ENCODE measurements around the gene ING5. TPM values are rescaled to one million over a fixed set of nuclear protein-coding genes. Genes with fewer than 3 reads are reported as not detected.
"Not testable (repeated sequence)": the region's sequence is repeated elsewhere in the genome, so short reads cannot be mapped to it uniquely, and the experiment has no call there.

The ING5 gene
- total RNA-seq, 1 experiment from 2014 or later = 45.9 TPM

GRCh38 chr2:241742320-241742939 is 40.6 kb downstream of the ING5 start:
- Histone ChIP-seq H3K9me3 (ENCODE audit: control insufficient read depth in 1 of 2, insufficient read depth in 1 of 2, low read depth in 1 of 2, low read length in 2 of 2) (no peaks in the 10 kb centered on the region), H3K4me2 (ENCODE audit: low read length) (no peak overlapping the region), H3K4me3 (replicated peaks in 1 of 2; ENCODE audit: low read depth in 1 of 2, low read length in 2 of 2) (no peak overlapping the region), H3K27ac (ENCODE audit: low read depth, low read length) (no peak overlapping the region), H3K27me3 (ENCODE audit: insufficient read depth, low read length) (no peaks in the 10 kb centered on the region), H3K9ac (ENCODE audit: low read length) (no peak overlapping the region), H3K9me2 (ENCODE audit: insufficient read depth) (no peaks in the 10 kb centered on the region), H3K4me1 (ENCODE audit: control insufficient read depth in 1 of 2, insufficient read depth in 2 of 2, low read length in 2 of 2) (peaks cover 0 to 6% of the 10 kb centered on the region in 2 experiments; a peak in 1 of 4 replicates), H3K36me3 (ENCODE audit: control insufficient read depth in 1 of 2, insufficient read depth in 2 of 2, low read length in 2 of 2) (peaks cover 8 to 11% of the 10 kb centered on the region in 2 experiments; a peak in 3 of 4 replicates), H2AFZ (ENCODE audit: low read depth, low read length, poor library complexity, severe bottlenecking) (no peak overlapping the region), H3K79me2 (ENCODE audit: insufficient read depth, low read length) (no peaks in the 10 kb centered on the region), H4K20me1 (ENCODE audit: insufficient read depth) (no peaks in the 10 kb centered on the region)
- POLR2A ChIA-PET = no interaction called here
- ATAC-seq = no peak
- DNase-seq (ENCODE audit: low read depth, low spot score) = no peak
- intact Hi-C loops (cut with micrococcal nuclease) = no loop called here
- TF ChIP-seq SP1 (IDR thresholded peaks at IDR 0.05; ENCODE audit: low read depth) = no peak
- no peak for TF ChIP-seq JUND (IDR thresholded peaks at IDR 0.05)
- TF ChIP-seq, protein P1, sequence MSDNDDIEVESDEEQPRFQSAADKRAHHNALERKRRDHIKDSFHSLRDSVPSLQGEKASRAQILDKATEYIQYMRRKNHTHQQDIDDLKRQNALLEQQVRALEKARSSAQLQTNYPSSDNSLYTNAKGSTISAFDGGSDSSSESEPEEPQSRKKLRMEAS (IDR thresholded peaks at IDR 0.05) = no peak
- no peak for TF ChIP-seq FOSL1 (IDR thresholded peaks at IDR 0.05; ENCODE audit: low read depth)
- TF ChIP-seq CTCF (IDR thresholded peaks at IDR 0.05 in 2 of 3, conservative IDR thresholded peaks at IDR 0.05 in 1 of 3; ENCODE audit: borderline replicate concordance in 1 of 3, insufficient read depth in 1 of 3, low read depth in 2 of 3, low read length in 2 of 3) = no peak
- no peak for TF ChIP-seq ZNF274 (IDR thresholded peaks at IDR 0.05; ENCODE audit: low read depth, low read length)
- no peak for TF ChIP-seq POLR2A (IDR thresholded peaks at IDR 0.05; ENCODE audit: borderline replicate concordance, extremely low read depth, insufficient read depth, insufficient read length)
- TF ChIP-seq SIN3A (IDR thresholded peaks at IDR 0.05; ENCODE audit: low read depth) = no peak
- no peak for TF ChIP-seq YY1 (IDR thresholded peaks at IDR 0.05; ENCODE audit: extremely low read depth, insufficient replicate concordance, low read depth, low read length)
- TF ChIP-seq ELF1 (IDR thresholded peaks at IDR 0.05; ENCODE audit: borderline replicate concordance, low read depth) = no peak
- no peak for TF ChIP-seq ZBTB33 (IDR thresholded peaks at IDR 0.05; ENCODE audit: extremely low read depth, insufficient replicate concordance, low read length)
- no peak for TF ChIP-seq CBX3 (IDR thresholded peaks at IDR 0.05; ENCODE audit: low read depth)
- no peak for TF ChIP-seq CEBPB (IDR thresholded peaks at IDR 0.05; ENCODE audit: low read depth)
- CTCF ChIA-PET = no interaction called here
- RAD21 ChIA-PET (ENCODE audit: low non-redundant PET in 1 of 2, low total read pairs in 2 of 2, uncharacterized antibody in 2 of 2, unreplicated experiment in 2 of 2) = no interaction called here
- BruUV-seq (replicated peaks) = no TSS peak

GRCh38 chr2:241743008-241743407 is 41.2 kb downstream of the ING5 start:
- H3K27ac ChIP-seq (ENCODE audit: low read depth, low read length); H3K79me2 ChIP-seq (ENCODE audit: insufficient read depth, low read length); H3K4me1 ChIP-seq (ENCODE audit: control insufficient read depth in 1 of 2, insufficient read depth in 2 of 2, low read length in 2 of 2); H3K9me3 ChIP-seq (ENCODE audit: control insufficient read depth in 1 of 2, insufficient read depth in 1 of 2, low read depth in 1 of 2, low read length in 2 of 2); H3K27me3 ChIP-seq (ENCODE audit: insufficient read depth, low read length); CTCF ChIA-PET; POLR2A ChIA-PET; H2AFZ ChIP-seq (ENCODE audit: low read depth, low read length, poor library complexity, severe bottlenecking); intact Hi-C loops (cut with micrococcal nuclease); H3K4me3 ChIP-seq (replicated peaks in 1 of 2; ENCODE audit: low read depth in 1 of 2, low read length in 2 of 2); H3K4me2 ChIP-seq (ENCODE audit: low read length); DNase-seq (ENCODE audit: low read depth, low spot score); BruUV-seq (replicated peaks); H3K9me2 ChIP-seq (ENCODE audit: insufficient read depth); RAD21 ChIA-PET (ENCODE audit: low non-redundant PET in 1 of 2, low total read pairs in 2 of 2, uncharacterized antibody in 2 of 2, unreplicated experiment in 2 of 2); ATAC-seq; H4K20me1 ChIP-seq (ENCODE audit: insufficient read depth); H3K9ac ChIP-seq (ENCODE audit: low read length): not testable (repeated sequence)
- peaks cover 8 to 11% of the 10 kb centered on the region in 2 experiments; a peak in 3 of 4 replicates for H3K36me3 ChIP-seq (ENCODE audit: control insufficient read depth in 1 of 2, insufficient read depth in 2 of 2, low read length in 2 of 2)
